Kasumi-1 (cell line): ENCODE data around the gene CDK10.
A peak's percentile ranks its signal among the peaks of the same experiment; 100 is the strongest.
"Not testable (repeated sequence)": the region's sequence is repeated elsewhere in the genome, so short reads cannot be mapped to it uniquely, and the experiment has no call there.

Experiments
- DNase-seq, 2 experiments: peaks; one replicate each; lab custom pipeline; 2025; lab: John Stamatoyannopoulos, UW

The CDK10 gene

DNA sequence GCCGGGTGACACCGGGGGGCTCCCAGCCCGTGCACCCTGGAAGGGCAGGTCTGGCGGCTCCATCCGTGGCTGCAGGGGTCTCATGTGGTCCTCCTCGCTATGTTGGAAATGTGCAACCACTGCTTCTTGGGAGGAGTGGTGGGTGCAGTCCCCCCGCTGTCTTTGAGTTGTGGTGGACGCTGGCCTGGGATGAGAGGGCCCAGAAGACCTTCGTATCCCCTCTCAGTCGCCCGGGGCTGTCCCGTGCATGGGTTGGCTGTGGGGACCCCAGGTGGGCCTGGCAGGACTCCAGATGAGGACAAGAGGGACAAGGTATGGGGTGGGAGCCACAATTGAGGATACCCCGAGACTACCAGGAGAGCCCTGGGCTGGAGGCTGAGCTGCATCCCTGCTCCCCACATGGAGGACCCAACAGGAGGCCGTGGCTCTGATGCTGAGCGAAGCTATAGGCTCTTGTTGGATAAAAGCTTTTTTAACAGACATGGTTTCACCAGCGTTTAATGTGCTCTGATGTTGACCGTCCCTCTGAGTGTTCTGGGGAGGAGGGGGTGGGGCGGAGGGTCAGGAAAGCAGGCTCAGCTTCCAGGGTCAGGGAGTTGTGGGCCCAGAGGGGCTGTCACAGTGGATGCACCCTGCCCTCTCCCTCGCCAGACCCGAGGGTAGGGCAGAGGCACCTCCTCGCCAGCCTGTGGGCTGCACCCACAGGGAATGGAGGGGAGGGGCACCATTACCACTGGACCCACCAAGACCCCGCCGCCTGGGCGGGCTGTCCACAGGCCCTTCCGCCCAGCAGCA is 9.6 kb downstream of the CDK10 start:
- no peak for DNase-seq

DNA sequence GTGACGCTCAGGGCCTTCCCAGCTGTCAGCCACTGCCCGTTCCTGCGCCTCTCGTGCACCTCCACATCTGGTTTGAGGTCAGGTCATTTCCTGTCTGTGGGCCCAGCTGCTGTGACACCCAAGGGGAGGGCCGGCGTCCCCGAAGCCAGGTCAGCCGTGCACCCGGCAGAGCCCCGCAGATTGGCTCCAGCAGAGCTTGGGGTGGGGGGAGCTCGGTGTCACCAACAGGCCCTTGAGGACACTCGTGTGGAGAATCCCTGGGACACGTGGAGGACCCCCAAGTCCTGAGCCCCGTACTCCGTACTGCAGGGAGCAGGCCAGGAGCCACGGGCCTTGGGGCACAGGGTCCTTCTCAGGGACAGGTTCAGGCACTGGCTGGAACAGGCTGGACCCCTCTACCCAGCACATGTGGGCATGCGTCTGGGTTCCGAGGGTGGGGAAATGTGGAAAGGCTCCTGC is 10.2 kb downstream of the CDK10 start:
- DNase-seq = no peak

DNA sequence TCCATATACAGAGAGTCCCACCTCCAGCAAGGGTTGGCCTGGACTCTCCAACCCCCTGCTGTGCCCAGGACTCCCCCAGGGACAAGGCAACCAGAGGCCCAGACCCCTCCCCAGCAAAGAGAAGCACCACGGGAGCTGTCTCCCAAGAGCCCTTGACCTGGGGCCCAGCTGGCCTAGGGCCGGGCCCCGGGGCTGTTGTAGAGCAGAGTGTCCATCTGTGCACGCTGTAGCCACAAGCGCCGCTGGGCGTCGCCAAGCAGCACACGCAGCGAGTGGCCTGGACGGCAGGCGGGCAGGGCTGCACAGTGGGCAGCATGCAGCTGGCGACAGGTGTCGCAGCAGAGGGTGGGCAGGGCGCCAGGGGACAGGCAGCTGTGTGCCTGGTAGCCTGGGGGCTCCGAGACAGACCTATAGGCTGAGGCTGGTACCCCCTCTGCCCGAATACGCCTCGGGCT is 10.7 kb downstream of the CDK10 start:
- no peak for DNase-seq

DNA sequence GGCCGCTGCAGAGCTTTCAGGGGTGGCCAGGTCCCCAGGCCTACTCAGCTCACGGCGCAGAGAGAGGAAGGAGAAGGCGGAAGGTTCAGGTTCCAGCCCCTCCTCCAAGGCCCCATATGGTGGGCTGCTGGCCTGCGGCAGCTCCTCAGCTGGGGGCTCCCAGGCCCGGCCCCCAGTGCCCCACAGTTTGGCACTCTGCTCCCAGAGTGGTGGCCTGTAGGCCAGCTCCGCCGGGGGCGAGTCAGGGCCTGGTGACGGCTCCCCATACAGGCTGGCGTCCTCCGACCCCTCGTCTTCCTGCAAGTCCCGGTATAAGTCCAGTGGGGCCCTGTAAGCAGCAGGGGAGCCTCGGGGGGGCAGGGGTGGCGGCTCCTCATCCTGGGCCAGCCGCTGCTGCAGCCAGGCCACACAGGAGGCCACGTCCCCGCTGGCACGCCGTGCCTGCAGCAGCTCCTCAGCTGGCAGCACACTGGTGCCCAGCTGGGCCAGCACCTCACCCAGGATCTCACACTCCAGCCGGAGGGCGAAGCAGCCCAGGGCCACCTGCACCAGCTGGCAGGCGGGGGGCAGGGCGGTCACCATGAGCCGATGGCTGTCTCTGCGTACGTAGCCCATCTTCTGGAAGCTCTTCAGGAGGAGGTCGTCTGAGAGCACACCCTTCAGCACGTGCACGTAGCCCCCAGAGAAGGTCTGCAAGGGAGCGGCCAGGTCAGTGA is 11.3 kb downstream of the CDK10 start:
- no peak for DNase-seq

DNA sequence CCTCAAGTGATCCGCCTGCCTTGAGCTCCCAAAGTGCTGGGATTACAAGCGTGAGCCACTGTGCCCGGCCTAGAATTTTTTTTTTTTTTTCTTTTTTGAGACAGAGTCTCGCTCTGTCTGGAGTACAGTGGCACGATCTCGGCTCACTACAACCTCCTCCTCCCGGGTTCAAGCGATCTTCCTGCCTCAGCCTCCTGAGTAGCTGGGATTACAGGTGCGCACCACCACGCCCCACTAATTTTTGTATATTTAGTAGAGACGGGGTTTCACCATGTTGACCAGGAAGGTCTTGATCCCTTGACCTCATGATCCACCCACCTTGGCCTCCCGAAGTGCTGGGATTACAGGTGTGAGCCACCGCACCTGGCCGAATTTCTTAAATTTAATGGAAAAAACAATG is 12.2 kb downstream of the CDK10 start:
- not testable (repeated sequence) for DNase-seq

DNA sequence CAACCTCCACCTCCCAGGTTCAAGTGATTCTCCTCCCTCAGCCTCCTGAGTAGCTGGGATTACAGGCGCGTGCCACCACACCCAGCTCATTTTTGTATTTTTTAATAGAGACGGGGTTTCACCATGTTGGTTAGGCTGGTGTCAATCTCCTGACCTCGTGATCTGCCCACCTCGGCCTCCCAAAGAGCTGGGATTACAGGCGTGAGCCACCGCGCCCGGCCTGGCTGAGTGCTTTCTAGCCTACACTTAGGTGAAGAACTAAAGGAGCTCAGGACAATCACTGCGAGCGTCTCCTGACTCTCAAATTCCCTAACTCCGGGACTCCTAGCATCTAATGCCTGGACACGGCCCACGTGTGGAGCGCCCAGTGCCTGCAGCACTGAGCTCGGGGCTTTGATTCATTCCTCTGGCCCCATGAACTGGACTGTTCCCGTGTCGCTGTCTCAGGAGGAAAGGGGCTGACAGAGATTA is 13.2 kb downstream of the CDK10 start:
- DNase-seq = not testable (repeated sequence)

DNA sequence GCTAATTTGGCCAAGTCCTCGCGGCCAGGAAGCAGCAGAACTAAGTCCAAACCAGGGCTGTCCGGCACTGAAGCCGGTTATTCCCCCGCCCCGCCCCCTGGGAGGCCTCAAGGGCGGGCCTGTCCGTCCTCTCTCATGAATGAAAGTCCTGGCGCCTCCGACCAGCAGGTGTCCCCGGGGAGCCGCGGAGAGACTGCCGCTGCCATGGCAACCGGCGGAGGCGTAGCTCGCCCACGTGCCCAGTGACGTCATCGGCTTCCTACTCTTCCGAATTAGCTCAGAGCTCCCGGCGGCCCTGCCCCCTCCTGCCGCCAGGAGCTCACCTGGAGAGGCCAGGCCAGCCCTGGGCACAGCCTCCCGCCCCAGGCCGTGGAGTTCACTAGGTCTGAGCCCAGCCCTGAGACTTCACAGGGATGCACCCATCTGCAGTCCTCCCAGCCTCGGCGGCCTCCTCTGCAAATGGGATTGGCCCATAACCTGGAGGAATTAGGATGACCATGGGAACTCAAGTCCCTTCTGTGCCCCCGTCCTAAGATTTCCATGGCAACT is 13.7 kb downstream of the CDK10 start:
- peak; percentile 94 to 95 for DNase-seq

DNA sequence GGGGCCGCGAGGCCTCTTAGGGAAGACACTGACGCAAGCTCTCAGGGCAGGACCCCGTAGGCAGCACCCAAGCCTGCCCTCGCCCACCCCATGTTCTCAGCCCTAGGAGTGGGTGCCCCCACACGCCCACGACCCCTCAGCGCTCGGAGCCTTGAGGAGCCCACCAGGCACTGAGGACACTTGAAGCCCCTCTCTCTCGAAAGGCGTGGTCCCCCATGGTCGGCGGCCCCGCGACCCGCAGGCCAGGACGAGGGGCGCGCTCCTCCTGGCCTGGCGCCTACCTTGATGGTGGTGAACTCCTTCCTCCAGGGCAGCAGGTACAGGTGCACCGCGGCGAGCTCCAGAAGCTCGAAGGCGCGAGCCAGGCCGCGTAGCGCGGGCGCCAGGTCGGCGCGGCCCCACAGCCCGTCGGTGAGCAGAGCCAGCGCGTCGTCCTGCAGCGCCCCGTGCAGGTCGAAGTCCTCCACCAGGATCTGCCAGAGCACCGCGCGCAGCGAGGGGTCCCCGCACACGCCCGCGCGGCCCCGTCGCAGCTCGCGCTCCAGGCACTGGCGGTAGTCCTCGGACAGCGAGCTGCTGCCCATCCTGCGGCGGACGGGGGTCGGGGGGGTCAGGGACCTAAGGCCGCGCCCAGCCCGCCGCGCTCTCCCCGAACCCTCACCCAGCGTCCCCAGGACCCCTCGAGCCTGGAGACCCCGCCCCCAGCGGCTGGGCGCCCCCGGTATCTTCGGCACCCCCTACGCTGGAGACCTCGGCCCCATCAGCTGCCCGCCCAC is 14.3 kb downstream of the CDK10 start:
- DNase-seq = peak in 1 of 2 experiments; percentile 12

DNA sequence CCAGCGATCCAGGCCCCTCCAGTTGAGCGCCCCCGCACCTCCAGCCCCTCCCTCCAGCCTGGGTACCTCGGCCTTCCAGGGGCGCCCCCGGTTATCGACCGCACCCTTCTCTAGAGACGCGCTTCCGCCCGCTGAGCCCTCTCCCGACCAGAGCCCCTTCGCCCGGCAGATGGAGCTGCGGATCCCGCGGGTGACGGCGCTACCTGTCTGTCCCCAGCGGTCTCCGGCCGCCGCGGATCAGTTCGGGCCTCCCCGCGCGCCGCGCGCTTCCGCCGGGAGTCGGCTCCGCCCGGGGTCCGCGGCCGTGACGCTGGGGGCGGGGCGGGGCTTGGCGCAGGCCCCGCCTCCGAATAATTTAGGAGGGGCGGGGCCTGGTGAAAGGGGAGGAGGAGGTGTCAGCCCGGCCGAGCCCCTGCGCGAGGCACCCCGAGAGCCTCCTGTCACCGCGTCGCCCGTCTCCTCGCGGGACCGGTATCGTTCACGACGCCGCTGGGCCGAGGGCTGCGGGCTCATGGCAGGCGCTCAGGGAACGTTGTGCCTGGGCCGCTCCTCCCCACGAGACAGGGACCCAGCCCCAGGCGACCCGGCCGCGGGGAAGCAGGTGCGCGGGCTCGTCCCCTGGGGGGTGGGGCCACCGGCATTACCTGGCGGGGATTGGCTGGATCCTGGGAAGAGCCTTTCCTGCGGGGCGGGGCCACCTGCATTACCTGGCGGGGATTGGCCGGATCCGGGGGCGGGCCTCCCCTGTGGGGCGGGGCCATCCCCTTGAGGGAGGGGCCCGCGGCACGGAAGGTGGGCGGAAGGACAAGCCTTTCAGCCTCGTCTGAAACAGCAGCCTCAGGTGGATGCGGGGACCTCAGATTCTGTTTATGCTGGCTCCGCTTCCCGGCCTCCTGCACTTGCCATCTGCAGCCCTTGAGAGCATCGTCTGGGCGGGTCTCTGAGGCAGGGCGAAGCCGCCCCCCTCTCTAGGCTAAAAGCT is 15.2 kb downstream of the CDK10 start, which contains the start of gene SPATA2L:
TSS of gene SPATA2L (minus strand) at position 281 of the 982 bp plus-strand sequence. CDS start 473 bp downstream, outside the sequence.
- DNase-seq = peak; percentile 92 to 93

DNA sequence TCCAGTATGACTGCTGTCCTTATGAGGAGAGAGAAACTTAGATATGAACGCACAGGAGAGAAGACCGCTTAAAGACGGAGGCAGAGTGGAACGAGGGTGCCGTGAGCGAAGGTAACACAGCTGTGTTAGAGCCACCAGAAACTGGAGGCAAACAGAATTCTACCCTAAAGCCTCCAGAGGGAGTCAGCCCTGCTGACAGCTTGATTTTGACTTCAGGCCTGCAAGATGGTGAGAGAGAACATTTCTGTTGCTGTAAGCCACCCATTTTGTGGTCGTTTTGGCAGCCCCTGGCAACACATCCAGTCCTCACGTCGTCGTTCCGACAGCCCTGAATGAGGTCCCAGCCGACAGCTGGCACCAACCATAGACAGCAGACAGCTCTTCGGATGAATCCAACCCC is 17.8 kb downstream of the CDK10 start:
- DNase-seq = no peak

DNA sequence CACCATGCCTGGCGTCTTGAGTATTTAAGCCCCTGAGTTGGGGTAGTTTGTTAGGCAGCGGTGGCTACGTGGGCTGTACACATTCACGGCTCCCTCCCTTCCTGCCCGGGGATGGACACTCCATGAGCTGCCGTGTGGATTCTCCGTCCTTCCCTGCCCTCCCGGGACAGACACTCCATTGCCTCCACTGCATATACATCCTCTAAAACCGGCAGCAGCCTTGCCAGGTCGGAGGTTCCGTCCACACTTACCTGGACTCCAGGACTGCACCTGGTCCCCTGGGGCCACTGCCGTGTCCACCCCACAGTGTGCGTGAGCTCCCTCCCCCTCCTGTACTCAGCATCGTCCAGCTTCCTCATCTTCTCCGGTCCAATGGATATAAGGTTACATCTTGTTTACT is 18.5 kb downstream of the CDK10 start:
- no peak for DNase-seq

DNA sequence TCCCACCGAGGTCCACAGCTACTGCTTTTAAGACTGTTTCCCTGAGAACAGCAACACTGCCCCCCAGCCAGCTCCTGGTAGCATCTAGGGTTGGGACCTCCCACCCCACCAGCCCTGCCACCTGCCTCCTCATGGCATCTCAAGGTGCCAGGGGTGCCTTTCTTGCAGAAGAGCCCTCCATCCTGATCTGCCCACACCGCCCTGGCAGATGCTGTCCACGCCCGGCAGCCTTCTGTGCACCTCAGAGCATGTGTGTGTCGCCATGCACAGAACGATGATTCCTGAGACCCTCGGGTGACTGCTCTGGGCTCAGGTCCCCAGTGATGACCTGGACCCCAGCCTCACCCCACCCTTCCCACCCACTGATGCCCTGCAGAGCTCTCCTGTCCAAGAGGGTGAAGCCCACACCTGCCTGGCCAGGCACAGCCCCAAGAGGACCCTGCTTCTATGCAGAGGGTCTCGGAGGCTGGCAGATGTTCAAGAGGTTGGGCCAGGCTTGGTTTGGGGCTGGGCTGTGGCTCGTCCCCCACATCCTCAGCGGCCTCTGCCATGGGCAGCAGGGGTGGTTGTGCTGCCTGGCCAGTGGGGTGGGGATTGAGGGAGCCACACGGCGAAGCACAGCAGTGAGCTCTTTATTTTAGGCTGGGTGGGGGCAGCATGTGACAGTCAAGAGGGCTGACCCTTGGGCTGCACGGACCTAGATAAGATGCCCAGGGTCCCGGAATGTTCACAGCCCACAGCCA is 20.2 kb downstream of the CDK10 start:
- no peak for DNase-seq

DNA sequence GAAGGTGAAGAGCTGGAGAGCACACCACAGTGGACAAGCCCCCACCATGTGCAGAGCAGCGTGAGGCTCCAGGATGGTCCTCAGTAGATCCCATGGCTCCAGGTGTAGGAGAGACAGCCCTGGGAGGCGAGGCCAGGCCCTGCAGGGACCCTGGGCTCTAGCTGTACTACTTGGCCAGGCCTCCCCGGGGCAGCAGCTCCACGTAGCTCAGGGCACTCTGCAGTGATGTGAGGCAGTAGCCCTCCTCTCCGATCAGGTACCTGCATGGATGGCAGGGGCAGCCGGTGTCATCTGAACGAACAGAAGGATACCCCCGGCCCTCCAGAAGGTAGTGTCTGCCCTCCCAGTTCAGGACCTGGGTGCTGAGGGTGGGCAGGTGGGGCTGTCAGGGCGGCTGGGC is 21.2 kb downstream of the CDK10 start:
- DNase-seq = no peak

DNA sequence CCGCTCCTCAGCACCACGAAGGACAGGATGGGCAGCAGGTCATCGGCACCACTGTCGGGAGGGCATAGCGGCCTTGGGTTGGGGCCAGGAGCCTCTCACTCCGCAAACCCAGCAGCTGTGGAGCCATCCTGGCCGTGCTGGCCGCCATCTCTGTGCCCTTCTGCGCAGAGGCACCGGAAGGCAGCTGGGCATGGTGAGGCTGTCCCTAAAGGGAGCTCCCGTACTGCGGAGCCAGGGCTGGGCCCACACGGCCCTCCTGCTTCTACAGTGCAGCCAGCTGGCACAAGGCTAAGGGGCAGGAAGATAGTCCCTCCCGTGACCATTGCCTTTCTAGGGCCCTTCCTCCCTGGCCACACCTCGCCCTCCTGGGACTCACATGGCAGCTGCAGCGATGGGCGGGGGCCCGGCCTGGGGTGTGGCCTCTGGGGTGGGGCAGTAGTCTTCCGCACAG is 22.0 kb downstream of the CDK10 start:
- no peak for DNase-seq

DNA sequence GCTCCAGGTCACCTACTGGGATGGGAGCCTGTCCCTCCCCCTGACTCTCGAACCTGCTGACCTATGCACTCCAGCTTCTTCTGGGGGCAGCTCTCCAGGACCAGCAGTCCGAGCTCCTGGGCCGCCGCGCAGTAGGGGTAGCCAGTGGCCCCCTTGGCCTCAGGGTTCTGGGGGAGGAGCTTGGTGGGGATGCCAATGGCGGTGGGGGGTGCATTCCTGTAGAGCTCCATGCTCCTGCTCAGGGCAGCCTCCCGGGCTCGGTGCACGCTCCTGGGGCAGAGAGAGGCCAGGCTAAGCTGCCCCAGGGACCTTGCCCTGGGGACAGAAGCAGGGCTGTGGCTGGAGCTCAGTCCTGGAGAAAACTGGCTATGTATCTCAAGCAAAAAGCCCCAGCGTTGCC is 22.7 kb downstream of the CDK10 start:
- DNase-seq = no peak

DNA sequence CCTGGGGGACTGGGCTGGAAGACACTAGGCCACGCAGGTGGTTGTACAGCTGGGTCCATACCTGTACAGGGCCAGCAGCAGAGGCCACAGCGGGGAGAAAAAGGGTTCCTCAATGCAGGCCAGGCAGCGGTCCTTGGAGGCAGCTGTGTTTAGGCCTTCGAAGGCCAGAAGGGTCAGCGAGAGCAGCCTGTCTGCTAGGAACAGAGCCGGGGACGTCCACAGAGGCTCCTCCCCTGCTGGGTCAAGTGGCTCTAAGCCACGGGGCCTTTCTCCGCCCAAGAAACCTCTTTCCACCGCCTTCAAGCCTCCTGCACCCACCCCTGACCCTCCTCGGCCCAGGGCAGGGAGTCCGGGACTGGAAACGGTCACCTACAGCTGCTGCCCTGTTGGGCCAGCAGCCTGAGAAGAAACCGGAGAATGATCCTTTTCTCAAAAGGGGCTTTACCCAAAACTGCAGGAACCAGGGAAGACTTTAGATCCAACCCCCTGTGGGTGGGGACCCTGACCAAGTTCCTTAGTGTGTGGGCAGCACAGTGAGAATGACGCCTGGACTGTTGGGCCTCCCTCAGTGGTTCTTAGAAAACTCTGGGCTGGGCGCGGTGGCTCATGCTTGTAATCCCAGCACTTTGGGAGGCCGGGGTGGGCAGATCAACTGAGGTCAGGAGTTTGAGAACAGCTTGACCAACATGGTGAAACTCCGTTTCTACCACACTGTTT is 23.4 kb downstream of the CDK10 start:
- no peak for DNase-seq

DNA sequence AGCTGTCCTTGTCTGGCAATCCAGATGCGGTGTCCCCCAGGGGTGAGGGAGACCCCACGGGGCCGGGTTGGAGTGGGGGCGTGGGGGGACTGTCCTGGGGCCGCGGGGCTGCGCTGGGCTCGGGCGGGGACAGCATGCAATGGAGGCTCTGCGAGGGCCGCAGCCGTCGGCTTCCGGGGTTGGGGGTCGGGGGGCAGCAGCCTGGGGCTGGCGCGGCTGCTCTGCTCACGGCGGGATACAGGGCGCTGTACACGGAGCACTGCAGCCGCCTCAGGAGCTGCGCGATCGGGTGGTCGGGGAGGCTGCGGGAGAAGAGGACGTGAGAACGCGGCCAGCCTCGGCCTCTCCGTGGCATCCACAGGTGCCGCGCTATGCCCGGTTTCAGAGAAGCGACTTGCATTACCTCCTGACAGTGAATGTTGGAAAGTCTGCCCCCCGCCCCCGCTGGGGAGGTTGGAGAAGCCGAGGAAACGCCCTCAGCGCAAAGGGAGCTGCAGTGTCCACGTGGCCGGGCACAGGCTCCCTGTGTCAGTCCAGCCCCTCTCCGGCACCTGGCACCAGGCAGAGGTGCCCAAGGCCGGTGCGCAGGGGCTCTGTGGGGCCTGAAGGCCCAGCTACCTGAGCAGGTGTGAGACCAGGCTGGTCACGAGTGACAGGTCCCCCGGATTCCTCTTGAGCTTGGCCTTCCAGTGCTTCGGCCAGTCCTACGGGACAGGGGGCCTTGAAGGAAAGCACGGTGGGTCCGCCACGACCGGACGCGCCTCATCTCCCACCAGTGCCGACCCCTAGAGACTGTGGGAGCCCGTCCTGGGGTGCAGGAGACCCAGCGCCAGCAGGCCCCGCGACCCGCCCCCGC is 24.4 kb downstream of the CDK10 start:
- DNase-seq = no peak

DNA sequence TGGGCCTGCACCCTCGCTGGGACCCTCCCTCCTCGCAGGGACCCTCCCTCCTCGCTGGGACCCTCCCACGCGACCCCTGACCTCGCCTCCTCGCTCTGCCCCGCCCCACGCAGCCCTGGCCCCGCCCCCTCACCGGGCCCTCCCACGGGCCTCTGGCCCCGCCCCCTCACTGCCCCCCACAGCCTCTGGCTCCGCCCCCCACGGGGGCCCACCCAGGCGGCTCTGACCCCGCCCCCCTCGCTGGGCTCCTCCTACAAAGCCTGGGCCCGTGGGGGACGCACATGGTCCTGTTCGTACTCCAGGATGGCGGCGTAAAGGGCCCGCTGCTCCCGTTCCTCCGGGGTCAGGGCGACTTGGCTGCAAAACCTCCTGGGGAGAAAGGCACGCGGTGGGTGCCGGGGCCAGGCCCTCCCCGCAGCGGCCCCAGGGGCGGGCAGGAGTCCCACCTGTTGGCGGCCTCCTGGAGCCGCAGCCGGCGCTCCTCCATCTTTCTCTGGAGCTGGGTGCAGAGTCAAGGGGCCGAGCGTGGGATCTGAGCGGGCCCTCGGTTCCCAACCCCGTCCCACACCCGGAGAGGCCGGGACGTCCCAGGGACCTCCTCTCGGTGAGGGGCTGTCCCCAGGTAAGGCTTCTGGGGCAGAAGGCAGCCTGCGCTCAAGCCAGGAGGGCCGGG is 25.2 kb downstream of the CDK10 start:
- DNase-seq = peak; percentile 56
